HEK293T (cell line): Measurements from ENCODE around the gene LRRN3.

Experiments
- BHLHE40 ChIP-seq: fragments of 450-650 bp; IDR thresholded peaks from 2 replicates; pipeline ENCODE4 v1.6.1; 2016; ENCODE audit warnings: mild to moderate bottlenecking, moderate library complexity, borderline replicate concordance
- FOXK2 ChIP-seq: fragments of 450-650 bp; IDR thresholded peaks from 2 replicates; pipeline ENCODE4 v1.6.1; 2016; ENCODE audit warnings: mild to moderate bottlenecking
- L3MBTL2 ChIP-seq: fragments of 450-650 bp; conservative IDR thresholded peaks from 2 replicates; pipeline ENCODE4 v1.6.1; 2016; ENCODE audit warnings: mild to moderate bottlenecking
- NFRKB ChIP-seq: fragments of 450-650 bp; IDR thresholded peaks from 2 replicates; pipeline ENCODE4 v1.6.1; 2016; ENCODE audit warnings: mild to moderate bottlenecking, moderate library complexity
- SP1 ChIP-seq: fragments of 450-650 bp; IDR thresholded peaks from 2 replicates; pipeline ENCODE4 v1.6.1; 2017
- SUZ12 ChIP-seq: fragments of 450-650 bp; IDR thresholded peaks from 2 replicates; pipeline ENCODE4 v1.6.1; 2016; ENCODE audit warnings: mild to moderate bottlenecking
- TARDBP ChIP-seq: fragments of 450-650 bp; IDR thresholded peaks from 2 replicates; pipeline ENCODE4 v1.6.1; 2016
- ZNF384 ChIP-seq: fragments of 450-650 bp; IDR thresholded peaks from 2 replicates; pipeline ENCODE4 v1.6.1; 2016
- TF ChIP-seq, protein P1 (sequence below): fragments of 450-650 bp; IDR thresholded peaks from 2 replicates; pipeline ENCODE4 v1.6.1; 2016

DNA sequence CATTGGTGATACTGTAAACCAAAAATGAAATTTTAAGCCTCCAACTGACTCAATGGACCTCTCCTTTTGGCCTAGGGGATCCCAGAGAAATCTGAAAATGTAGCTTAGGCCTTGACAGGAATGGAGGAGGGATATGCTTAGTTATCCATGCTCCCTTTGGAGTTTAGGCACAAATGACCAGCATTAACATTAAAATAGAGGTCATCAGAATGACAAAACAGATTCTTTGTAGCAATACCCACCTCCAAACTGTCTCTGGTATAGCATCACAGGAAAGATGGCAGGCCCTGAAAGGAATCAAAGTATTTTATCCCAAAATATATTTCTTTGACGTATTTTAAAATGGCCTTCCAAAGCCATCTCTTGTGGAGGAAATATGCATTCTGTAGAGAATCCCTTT lies 39.1 kb upstream of the LRRN3 start:
- TF ChIP-seq, protein P1, sequence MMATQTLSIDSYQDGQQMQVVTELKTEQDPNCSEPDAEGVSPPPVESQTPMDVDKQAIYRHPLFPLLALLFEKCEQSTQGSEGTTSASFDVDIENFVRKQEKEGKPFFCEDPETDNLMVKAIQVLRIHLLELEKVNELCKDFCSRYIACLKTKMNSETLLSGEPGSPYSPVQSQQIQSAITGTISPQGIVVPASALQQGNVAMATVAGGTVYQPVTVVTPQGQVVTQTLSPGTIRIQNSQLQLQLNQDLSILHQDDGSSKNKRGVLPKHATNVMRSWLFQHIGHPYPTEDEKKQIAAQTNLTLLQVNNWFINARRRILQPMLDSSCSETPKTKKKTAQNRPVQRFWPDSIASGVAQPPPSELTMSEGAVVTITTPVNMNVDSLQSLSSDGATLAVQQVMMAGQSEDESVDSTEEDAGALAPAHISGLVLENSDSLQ: no peak
- TF ChIP-seq L3MBTL2 (no peak), BHLHE40 (no peak), SP1 (no peak), SUZ12 (no peak), TARDBP (no peak), ZNF384 (no peak), FOXK2 (no peak), NFRKB (no peak)
